ENCODE results near the gene SGMS1.
"Not testable (repeated sequence)": the region's sequence is repeated elsewhere in the genome, so short reads cannot be mapped to it uniquely, and the experiment has no call there.

Gene SGMS1

GRCh38 chr10:50310560-50311174 lies 313.1 kb downstream of the SGMS1 start:
- no peak for DNase-seq (ENCODE audit: low read depth in 2 of 2)

GRCh38 chr10:50309342-50309741 lies 314.4 kb downstream of the SGMS1 start:
- DNase-seq (ENCODE audit: low read depth in 2 of 2), result no peak

- no peak for DNase-seq (ENCODE audit: low read depth in 2 of 2)
Observed at GRCh38 chr10:50304660-50305059, 319.1 kb downstream of the SGMS1 start.

GRCh38 chr10:50299948-50300669 lies 323.6 kb downstream of the SGMS1 start:
- DNase-seq (ENCODE audit: low read depth in 2 of 2), result no peak

- no peak for DNase-seq (ENCODE audit: low read depth in 2 of 2)
Observed at GRCh38 chr10:50295367-50295766, 328.4 kb downstream of the SGMS1 start.

GRCh38 chr10:50294582-50294981 lies 329.2 kb downstream of the SGMS1 start:
- no peak for DNase-seq (ENCODE audit: low read depth in 2 of 2)

GRCh38 chr10:50293513-50294313 lies 330.0 kb downstream of the SGMS1 start:
- DNase-seq (ENCODE audit: low read depth in 2 of 2), result no peak

- DNase-seq (ENCODE audit: low read depth in 2 of 2), result no peak
Observed at GRCh38 chr10:50291261-50291850, 332.4 kb downstream of the SGMS1 start.

- no peak for DNase-seq (ENCODE audit: low read depth in 2 of 2)
Observed at GRCh38 chr10:50289196-50289595, 334.6 kb downstream of the SGMS1 start.

GRCh38 chr10:50286996-50287803 lies 336.6 kb downstream of the SGMS1 start:
- no peak for DNase-seq (ENCODE audit: low read depth in 2 of 2)

GRCh38 chr10:50286517-50286916 lies 337.2 kb downstream of the SGMS1 start:
- no peak for DNase-seq (ENCODE audit: low read depth in 2 of 2)

- no peak for DNase-seq (ENCODE audit: low read depth in 2 of 2)
Observed at GRCh38 chr10:50281967-50282522, 341.7 kb downstream of the SGMS1 start.

GRCh38 chr10:50281210-50281966 lies 342.4 kb downstream of the SGMS1 start:
- no peak for DNase-seq (ENCODE audit: low read depth in 2 of 2)

- DNase-seq (ENCODE audit: low read depth in 2 of 2), result no peak
Observed at GRCh38 chr10:50280049-50280841, 343.5 kb downstream of the SGMS1 start.

GRCh38 chr10:50279489-50279888 lies 344.3 kb downstream of the SGMS1 start:
- no peak for DNase-seq (ENCODE audit: low read depth in 2 of 2)

GRCh38 chr10:50275650-50276235 lies 348.0 kb downstream of the SGMS1 start:
- DNase-seq (ENCODE audit: low read depth in 2 of 2), result peak in 1 of 2 donors; percentile 5

GRCh38 chr10:50272531-50272930 lies 351.2 kb downstream of the SGMS1 start:
- DNase-seq (ENCODE audit: low read depth in 2 of 2), result no peak

GRCh38 chr10:50271564-50272250 lies 352.0 kb downstream of the SGMS1 start:
- DNase-seq (ENCODE audit: low read depth in 2 of 2), result no peak

GRCh38 chr10:50267877-50268276 lies 355.9 kb downstream of the SGMS1 start:
- not testable (repeated sequence) for DNase-seq (ENCODE audit: low read depth in 2 of 2)
